ENCODE results near the gene NAV1.

The NAV1 gene

GRCh38 chr1:201551877-201552731, 13.2 kb downstream of the NAV1 start:
- DNase-seq = no peak

GRCh38 chr1:201552941-201553351, 14.0 kb downstream of the NAV1 start:
- no peak for DNase-seq

DNA sequence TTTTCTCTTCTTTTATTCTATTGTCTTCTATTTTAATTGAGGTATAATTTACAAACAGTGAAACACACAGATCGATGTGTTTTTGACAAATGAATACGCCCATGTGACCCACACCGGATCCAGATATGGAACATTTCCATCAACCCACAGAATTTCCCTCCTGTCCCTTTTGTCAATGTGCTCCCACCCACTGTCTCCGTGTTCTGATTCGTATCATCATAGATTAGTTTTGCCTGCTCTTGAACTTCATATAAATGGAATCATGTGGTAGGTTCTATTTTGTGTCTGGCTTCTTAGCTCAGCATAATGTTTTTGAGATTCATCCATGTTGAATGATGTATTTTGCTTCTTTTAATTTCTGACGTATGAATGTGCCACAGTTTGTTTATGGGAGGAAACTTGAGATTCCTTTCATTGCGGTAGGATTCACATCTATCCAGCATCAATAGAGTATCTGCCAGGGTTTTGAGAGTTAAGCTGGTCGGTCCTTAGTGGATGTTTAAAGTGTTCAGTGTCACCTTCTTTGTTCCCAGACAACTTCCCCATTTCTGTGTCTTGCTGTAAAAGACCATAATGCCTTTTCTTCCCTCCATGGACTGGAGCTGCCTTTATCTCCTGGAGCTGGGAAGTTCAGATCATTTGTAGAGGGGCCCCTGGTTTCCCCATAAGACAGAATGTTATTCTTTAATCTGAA, 14.7 kb downstream of the NAV1 start:
- no peak for DNase-seq

DNA sequence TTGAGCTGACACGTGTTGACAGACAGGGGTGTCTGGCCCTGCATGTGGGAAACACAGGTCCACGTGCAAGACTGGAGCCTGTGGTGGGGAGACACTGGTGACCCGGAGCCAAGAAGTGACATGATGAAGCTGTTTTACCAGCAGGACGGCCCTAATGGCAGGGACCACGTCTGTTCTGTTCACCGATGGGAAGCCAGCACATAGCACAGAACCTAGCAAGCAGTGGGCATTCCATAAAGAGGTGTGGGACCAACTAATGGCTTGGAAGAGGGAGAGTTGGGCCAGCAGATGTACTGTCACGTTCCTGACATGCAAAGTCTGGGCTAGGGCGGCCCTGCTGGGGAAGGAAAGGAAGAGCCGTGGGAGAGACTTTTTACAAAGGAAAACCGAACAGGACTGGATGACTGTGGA, 15.3 kb downstream of the NAV1 start:
- DNase-seq = no peak

GRCh38 chr1:201554789-201555592, 16.1 kb downstream of the NAV1 start:
- no peak for DNase-seq

GRCh38 chr1:201555593-201555945, 16.6 kb downstream of the NAV1 start:
- no peak for DNase-seq

- no peak for DNase-seq
Observed at GRCh38 chr1:201556841-201557571, 18.1 kb downstream of the NAV1 start.

GRCh38 chr1:201557572-201557958, 18.6 kb downstream of the NAV1 start:
- DNase-seq = no peak

- peak; percentile 46 for DNase-seq
Observed at GRCh38 chr1:201559679-201560162, 20.8 kb downstream of the NAV1 start.

DNA sequence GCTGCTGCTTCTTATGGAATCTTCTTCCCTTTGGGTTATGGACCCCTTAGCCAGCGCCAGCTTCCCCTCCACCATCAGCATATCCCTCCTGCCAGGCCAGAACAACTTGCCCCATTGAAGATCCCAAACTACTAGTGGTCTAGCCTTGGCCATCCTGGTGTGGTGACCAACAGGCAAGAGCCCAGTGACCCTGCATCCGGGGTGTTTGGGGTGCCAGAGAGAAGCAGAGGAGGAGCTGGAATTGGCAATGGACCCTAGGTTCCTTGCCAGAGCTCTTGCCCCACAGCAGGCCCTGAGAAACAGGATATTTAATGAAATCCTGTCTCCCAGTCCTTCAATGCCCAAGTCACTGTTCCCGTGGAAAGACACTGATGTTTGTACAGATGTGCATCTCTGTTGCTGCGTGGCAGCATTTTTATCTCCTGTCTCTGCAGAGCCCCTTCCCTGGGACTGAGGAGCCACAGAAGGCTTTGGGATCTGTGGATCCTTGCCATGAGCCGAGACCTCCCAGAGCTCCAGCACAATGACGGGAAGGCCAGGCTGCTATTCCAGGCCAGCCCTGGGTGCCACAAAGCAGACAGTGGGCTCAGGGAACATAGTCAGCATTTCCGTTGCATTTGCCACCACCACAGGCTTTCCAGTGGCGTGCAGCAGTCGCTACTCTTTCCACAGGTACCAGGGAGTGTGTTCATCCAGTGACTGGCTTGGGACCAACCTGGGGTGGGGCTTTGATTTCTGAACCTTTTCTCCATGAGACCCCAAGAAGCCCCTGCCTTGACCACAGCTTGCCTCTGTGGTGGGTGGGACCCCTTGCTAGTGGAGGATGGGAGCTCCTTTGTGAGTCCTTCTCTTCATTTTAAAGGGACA, 21.6 kb downstream of the NAV1 start:
- no peak for DNase-seq

DNA sequence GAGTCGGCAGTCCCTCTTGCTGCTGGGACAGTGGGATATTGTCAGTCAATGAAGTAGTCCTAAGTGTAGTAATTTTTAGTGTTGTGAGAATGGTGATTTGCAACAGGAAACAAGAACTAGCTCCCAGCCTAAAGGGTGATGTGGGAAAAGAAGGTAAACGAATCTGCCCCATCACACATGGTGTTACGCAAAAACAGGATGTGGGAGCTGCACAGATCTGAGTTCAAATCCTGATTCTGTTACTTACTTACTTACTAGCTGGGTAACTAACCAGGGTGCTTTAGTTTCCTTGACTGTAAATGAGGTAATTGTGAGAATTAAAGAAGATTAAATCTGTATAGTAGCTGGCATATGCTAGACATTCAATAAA, 22.3 kb downstream of the NAV1 start:
- DNase-seq = no peak

DNA sequence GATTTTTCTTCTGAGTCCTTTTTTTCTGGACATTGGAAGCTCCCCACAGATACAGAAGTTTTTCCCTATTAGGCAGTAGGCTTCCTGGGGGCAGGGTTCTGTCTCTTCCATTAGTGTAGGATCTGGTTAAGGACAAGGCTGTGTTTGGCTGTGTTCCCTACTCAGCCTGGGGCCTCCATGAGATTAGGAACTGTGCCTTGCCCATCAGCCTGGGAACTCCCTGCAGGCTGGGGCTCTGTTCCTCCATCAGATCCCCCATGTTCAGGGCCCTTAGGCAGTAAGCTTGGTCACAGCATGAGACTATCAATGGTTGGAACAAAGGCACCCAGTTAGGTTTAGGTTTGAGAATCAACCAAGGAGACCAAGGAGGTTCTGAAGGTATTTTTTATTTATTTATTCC, 22.7 kb downstream of the NAV1 start:
- no peak for DNase-seq

DNA sequence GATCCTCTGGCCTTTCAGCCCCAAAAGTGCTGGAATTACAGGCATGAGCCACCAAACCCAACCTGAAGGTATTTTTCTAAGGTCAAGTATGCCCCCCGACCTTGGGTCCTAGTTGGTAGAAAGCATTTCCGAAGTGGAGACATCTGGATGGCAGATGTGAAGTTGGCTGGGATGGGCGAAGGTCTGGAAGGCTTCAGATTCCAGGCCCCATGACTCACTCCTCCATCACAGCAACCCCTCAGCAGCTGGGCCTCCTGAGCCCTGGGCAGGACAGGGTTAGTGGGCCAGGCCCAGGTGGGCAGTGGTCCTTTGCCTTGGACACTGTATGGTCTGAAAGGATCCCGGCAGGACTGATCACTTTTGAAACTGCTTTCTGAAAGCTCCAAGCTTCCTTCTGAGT, 23.3 kb downstream of the NAV1 start:
- no peak for DNase-seq

DNA sequence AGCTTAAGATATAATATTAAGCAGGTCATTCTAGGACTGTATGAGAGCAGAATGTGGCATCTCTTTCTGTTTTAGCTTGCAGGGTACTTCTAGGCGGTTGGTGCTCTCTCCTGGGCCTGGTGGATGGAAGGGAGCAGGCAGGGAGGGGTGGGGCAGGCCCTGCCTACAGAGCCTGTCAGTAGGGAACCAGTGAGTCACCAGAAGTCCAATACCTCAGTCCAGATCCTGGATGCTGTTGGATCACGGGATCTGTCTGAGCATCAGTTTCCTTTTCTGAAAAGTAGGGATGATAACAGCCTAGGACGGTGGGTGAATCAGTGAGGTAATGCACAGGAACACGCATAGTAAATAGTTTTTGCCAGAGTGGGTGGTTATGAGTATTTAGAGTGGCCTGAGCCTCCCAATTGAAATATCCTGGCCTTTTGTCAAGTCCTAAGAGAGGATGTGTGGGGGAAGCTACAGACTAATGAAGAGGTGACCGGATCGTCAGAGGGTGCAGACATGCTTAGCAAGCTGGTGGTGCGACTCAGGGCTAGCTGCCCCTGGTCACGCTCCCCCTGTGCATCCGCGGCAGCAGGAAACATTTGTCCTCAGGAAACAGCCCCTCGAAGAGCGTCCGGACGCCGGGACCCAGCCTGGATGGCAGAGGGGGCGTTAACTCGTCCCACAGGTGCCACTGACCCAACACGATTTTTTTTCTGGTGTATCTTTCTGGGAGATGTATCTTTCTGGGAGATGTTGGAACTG, 23.9 kb downstream of the NAV1 start:
- no peak for DNase-seq

GRCh38 chr1:201563406-201563780, 24.5 kb downstream of the NAV1 start:
- no peak for DNase-seq

DNA sequence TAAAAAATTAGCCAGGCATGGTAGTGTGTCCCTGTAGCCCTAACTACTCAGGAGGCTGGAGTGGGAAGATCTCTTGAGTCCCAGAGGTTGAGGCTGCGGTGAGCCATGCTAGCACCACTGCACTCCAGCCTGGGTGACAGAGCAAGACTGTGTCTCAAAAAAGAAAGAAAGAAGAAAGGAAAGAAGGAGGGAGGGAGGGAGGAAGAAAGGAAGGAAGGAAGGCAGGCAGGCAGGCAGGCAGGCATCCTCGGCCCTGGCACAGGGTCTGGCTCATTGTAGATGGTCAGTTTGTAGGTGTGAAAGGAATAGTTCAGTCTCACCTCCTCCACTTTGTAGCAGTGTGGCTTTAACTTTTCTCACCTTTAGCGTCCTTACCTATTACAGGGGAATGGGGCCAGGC, 25.0 kb downstream of the NAV1 start:
- DNase-seq = no peak

DNA sequence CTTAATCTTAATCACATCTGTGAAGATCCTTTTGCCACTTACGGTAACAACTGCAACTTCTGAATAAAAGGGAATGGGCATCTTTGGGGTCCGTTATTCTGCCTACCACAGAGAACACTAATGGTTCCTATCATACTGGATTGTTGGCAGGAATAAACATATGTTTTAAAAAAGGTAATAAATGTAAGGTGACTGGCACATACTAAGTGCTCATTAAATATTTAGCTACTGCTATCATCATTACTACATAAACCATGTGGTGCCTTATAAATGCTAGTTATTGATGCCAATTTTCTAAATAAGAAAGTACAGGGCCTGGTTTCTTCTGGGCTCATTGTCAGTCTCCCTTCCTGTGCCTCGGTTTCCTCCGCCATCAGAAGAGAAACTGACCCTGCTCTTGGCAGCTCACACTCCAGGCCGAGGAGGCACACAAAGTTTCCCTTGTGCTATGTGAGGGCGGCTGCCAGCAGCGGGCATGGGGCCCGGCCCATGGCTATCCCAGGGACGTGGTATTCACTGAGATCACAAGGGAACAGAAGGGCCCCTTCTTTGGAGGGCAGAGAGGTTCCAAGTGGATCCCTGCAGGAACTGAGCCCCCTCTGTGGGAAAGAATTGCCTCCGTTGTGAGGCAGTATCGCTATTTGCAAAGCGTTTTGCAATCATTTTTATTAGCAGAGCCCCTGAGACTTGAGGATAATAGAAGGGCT, 26.2 kb downstream of the NAV1 start:
- DNase-seq = no peak

DNA sequence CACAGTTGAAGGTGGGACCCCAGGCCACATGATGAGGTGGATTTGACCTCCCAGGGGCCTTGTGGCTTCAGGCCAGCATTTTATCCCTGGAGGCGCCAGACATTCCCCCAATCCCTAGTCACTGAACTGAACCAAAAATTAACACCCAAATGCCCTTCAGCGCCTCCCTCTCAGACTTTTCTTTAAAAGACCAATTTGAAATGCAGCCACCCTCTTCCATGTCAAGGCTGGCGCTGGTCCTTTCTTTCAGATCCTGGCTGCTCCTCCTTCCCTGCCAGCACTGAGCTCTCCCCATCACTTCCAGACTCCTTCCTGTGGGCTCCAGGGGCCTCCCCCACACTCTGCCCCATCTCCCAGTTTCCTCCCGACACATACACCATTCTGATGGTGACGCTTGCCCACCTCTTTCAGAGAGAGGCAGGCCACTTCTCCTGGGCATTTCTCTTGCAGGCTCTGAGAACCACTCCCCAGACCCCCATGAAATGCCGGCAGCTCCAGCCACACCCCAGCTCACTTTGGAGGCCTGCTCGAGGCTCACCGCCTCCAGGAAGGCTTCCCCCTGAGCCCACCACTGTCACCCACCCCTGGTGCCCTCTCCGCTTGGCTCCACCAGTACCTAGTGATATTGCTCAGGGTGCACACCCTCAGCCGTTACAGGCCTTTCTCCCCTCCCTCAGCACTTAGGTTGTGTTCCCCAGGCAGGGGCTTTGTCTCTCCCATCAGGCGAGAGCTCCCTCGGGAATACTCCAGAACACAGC, 27.0 kb downstream of the NAV1 start:
- no peak for DNase-seq

DNA sequence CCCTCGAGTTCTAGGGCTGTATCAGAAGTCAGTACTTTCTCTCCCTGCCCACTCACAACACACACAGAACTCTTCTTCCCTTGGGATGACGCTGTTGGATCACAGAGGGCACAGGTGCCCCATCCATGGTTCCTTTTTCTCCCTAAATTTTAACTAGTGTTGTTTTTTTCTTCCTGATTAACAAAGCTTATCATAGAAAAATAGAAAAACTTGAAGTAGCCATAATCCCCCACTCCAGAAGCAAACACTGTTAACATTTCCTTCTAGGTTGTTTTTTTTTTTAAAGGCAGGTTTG, 27.5 kb downstream of the NAV1 start:
- no peak for DNase-seq
